CD4-positive, alpha-beta T cell treated with Interleukin-17A for 4 hours (primary cell): ENCODE measurements around the gene ZNF362.
A peak's percentile ranks its signal among the peaks of the same experiment; 100 is the strongest.
"Not testable (repeated sequence)": the region's sequence is repeated elsewhere in the genome, so short reads cannot be mapped to it uniquely, and the experiment has no call there.

ENCODE experiments used
- DNase-seq: peaks from one replicate; pipeline ENCODE4 v3.0.0-alpha.2; 2020; ENCODE audit warnings: mixed read lengths

The ZNF362 gene, protein sequence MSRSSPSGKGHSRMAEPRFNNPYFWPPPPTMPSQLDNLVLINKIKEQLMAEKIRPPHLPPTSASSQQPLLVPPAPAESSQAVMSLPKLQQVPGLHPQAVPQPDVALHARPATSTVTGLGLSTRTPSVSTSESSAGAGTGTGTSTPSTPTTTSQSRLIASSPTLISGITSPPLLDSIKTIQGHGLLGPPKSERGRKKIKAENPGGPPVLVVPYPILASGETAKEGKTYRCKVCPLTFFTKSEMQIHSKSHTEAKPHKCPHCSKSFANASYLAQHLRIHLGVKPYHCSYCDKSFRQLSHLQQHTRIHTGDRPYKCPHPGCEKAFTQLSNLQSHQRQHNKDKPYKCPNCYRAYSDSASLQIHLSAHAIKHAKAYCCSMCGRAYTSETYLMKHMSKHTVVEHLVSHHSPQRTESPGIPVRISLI

DNA sequence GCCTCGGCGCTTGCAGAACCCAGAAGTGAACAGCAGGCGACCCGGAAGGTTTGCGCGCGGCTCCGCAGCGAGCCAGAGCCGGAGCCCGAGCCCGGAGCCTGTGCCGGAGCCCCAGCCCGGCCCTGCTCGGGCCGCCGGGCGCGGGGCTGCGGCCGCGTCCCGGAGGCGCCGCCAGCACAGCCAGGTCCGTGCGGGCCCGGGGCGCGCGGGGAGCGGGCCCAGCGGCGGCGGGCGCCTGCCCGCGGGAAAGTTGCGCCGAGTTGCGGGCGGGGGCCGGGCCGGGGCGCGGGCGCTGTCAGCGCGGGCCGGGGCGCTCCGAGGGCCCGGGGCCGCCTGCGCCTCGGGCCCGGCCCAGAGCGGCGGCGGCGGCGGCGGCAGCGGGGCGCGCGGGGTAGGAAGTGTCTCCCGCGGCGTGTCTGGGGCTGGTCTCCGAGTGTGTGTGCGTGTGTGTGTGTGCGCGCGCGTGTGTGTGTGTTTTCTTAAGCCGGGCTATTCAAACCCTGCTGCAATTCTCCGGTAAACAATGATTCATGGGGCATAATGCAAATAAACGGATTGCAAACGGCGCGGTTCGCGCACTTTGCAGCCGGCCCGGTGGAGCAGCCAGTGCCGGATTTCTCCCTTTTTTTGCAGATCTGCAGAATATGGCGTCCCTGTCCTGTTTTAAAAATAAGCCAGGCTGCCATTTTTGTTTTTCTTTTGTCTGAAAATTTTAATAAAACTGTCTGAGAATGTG lies at the start of gene ZNF362:
TSS of gene ZNF362 (plus strand) at position 22 of the 736 bp plus-strand sequence. CDS start 14,083 bp downstream, outside the sequence.
- DNase-seq: peak; percentile 78

DNA sequence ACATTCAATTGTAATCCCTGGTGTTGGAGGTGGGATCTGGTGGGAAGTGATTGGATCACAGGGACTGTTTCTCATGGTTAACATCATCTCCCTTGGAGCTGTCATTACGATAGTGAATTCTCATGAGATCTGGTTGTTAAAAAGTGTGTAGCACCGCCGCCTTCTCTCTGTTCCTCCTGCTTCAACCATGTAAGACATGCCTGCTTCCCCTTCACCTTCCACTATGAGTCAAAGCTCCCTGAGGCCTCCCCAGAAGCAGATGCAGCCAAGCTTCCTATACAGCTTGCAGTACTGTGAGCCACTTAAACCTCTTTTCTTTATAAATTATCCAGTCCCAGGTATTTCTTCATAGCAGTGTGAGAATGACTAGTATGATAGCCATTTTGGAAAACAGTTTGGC lies 44.3 kb upstream of the ZNF362 start:
- DNase-seq: no peak

DNA sequence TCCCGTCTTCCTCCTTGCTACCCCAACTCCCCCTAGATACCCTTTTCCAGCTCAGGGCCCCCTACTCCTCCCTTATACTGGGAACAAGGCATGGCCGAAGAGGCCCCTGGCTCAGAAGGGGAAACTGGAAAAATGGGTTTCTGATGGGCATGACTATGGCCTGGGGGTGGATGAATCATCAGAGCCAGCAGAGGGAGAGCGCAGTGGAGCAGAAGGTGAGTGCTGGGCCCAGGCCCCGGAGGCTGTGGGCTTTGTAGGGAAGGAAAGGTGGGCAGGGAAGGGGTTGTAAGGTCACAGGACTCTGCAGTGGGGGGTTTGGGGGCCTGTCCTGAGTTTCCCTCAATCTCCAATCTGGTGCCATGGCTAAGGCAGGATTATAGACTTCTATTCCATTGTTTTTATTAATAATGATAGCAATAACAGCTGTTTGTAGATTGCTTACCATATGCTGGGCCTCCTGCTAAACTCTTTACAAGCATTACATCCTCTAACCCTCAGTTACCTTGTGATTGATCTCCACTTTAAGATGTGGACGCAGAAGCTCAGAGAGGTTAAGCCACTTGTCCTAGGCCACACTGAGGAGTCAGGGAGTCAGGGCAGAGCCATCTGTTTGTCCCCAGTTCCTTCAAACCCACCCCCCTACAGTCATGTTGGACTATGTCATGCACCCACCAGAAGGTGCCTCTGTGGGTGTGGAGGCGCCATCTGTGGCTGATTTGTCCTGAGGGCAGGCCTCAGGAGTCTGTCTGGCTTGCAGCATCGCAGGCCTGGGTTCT lies 36.2 kb upstream of the ZNF362 start:
- no peak for DNase-seq

DNA sequence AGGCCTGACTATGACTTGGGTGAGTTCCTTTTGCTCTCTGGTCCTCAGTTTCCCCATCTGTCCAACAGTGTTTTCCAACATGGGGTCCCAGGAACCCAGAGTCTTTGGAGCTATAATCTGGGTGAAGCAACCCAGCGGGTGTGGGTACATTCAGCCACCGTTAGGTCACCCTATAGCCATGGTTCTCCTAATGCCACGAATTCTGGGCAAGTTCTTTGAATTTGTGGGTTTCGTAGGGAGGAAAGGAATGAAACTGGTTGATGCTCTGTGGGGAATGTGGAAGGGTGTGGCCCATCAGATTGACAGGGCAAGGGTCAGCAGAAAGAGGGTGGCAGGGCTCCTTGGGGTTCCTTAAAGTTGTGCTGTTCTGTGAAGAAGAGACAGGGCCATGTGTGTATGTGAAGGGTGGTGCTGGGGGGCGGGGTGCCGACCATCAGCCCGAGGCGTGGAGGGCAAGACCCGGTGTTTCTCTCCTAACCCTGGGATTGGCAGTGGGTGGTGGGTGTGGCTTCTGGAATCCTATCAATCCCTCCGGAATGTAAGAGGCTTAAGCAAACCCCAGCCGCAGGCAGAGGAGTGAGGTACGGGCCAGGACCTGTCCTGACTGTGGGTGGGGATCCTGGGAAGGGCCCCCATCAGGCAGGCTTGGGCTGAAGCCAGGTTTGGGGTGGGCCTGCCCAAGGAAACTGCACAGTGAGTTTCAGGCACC lies 35.5 kb upstream of the ZNF362 start:
- DNase-seq: no peak

DNA sequence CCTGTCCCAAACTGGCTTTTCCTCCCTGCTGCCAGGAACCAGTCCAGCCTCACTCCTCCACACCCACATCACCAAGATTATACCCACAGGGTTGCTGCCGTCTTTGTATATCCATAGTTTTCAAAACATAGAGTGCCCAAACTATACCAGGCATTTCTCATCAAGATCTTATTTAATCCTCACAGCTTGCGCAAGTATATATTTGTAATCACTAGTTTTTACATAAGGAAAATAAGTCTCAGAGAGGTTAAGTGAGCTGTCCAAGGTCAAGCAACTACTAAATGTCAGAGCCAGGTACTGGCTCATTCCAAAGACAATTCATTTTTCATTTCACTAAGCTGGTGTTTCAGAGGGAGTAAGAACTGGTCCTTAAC lies 34.9 kb upstream of the ZNF362 start:
- DNase-seq: no peak

DNA sequence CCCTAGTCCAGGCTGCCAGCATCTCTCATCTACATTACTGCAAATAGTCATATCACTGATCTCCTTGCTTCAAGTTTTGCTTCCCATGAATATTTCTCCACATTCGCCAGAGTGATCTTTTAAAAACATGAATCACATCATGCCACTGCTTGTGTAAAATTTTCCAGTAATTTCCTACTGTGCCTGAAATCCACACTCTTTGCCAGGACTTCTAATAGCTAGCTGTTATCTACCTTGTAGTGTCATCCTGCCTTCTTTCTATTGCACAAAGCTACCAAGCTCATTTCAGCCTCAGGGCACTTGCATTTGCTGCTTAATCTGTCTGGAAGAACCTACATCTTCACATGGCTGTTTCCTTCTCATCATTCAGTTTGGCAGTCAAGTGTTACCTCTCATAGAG lies 33.9 kb upstream of the ZNF362 start:
- no peak for DNase-seq

DNA sequence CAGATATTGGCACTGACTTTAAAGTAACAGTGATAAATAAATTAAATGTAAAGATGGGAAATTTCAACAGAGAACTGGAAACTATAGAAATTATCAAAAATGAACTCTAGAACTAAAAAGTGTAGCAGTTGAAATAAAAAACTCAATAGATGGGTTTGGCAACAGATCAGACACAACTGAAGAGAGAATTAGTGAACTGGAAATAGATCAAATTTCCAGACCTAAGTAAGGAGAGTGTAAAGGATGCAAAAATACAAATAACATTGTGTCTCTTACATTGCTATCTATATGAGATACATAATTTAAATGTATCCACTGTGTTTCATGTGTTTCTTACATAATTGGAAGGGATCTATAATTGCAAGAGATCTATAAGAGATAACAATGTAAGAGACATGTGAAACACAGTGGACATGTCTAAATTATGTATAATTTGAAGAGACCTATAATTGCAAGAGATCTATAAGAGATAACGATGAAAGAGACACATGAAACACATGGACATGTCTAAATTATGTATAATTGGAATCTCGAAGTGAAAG lies 32.1 kb upstream of the ZNF362 start:
- DNase-seq: no peak

DNA sequence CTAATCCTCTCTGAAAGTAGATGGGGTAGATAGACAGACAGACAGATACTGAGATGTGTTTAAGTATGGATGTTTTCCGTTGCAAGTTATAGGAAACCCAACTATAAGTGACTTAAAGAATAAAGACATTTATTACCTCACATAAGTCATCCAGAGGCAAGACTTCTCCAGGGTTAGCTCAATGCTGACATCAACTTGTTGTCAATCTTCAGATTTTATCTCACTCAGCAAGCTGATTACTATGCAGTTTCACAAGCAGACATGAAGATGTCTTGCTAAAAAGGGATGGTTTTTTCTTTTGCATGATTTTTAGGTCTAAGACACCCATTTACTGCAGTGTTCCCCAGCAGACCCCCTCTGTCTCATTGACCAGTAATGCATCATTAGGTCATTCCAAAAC lies 30.7 kb upstream of the ZNF362 start:
- no peak for DNase-seq

DNA sequence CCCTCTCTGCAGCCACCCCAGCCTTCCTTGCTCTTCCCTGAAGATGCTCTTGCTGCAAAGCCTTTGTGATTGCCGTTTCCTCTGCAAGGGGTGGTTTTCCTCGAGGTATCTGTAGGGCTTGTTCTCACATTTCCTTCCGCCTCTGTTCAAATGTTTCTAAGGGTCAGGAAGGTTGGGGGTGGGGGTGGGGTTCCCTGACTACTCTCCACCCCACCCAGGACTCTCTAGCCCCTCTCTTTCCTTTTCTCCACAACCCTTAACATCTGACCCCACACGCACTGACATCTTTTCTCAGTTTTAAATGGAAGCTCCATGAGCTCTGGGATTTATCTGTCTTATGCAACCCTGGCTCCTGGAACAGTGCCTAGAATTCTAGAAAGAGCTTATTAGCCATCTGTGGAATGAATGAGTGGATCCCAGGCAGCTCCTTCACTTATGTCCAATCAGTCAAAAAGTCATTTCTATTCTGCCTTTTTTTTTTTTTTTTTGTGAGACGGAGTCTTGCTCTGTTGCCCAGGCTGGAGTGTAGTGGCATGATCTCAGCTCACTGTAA lies 27.3 kb upstream of the ZNF362 start:
- DNase-seq: no peak

DNA sequence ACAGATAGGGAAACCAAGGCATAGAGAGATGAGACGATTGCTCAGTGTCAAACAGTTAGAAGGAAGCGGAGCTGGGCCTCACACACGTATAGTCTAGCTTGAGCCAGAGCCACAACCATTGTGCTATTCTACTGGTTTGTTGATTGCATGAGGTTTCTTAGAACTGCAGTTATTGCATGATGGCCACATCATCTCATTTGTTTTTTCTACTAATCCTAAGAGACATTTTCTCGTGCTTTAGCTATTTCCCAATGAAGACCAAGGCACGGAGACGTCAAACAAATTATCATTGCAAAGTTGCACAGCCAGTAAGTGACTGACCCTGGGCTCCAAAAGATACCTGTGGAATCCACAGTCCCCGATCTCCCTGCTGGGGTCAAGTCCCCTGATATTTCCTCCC lies 25.1 kb upstream of the ZNF362 start:
- no peak for DNase-seq

DNA sequence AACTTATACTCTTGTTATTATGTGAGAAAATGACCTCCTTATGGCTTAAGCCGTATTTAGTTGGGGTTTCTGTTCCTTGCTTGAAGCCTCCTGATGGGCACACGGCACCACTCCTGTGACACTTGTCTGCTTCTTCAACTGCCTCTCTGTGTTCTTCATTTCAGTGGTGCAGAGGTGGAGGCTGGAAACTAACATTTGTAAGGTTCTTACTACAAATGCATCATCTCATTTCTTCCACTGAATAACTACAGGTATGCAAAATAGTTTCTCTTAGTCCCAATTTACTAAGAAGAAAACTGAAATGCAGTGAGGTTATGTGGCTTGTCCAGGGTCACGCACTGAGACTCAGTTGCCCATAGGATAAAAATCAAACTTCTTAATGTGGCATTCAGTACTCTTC lies 23.6 kb upstream of the ZNF362 start:
- DNase-seq: no peak

DNA sequence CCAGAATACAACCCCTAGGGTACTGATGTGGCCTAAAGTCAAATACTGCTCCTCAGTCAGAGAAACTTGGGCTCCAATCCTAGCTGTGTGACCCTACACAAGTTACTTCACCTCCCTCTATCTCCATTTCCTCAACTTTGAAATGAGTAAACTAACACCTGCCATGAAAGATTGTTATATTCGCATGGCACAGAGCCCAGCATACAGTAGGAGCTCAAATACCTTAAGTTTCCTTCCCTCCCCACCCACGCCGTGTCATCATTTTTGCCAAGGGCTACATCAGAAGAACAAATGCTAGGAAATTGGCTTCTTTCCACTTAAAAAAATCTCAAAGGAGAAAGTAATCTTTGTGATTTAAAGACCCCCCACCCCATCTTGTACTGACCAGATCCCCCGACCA lies 22.2 kb upstream of the ZNF362 start:
- DNase-seq: no peak

DNA sequence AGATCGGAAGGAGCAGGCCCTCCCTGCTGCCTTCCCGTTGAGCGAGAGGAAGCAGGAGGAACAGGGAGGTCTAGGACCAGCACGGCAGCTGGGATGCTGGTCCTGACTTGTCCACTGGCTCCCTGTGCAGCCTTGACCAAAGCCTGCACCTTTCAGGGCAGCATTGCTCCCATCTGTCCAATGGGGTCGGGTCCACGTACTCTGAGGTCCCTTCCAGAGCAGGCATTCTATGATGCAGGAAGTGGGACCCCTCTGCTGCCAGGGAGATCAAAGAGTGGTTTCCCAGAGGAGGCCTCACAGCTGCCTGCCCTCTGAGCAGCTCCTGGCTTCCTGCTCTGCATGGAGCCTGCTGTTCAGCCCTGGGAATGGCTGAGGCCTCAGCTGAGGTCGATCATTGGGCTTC lies 21.7 kb upstream of the ZNF362 start:
- DNase-seq: no peak

DNA sequence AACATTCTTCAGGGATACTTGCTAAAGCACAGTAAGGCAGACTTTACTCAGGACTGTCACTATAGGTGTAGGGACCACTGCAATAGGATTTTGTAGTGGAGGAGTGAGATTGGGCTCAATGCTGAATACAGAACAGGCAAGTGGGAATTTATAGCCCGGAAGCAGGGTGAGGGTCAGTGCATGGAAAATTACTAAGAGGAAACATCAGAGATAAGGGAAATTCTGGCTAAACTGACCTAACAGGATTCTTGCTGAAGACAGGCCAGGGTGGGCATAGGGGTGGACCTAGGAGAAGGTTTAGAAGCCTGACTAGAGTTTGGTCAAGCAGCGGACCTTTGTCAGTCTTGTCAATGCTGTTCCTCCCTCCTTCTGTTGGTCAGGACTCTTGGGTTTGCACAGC lies 20.8 kb upstream of the ZNF362 start:
- DNase-seq: no peak

DNA sequence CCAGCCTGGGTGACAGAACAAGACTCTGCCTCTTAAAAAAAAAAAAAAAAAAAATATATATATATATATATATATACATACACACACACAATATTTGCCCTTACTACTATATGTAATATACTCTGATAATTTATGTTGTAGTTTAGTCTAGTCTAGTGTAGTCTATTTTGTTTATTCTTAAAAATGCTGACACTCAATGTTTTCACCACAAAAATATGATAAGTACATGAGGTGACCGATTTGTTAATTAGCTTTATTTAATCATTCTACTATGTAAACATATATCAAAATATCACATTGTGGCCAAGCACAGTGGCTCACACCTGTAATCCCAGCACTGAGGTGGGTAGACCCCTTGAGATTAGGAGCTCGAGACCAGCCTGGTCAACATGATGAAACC lies 19.8 kb upstream of the ZNF362 start:
- DNase-seq: no peak

DNA sequence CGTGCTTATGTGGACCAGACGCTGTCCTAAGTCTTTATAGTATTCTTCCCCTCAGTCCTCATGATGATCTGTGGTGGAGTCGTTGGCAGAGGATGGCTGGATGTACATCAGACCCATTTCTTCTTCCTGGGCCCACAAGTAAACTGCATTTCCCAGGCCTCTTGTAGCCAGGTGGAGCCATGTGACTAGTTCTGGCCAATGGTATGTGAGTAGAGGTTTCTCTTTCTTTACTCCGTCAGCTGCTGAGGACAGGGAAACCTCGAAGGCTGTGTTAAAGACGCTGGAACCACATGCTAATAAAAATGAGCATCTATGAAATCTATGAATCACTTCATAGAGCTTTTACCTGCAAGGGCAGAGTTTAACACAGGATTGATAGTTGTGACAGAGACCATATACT lies 18.7 kb upstream of the ZNF362 start:
- peak; percentile 28 for DNase-seq

DNA sequence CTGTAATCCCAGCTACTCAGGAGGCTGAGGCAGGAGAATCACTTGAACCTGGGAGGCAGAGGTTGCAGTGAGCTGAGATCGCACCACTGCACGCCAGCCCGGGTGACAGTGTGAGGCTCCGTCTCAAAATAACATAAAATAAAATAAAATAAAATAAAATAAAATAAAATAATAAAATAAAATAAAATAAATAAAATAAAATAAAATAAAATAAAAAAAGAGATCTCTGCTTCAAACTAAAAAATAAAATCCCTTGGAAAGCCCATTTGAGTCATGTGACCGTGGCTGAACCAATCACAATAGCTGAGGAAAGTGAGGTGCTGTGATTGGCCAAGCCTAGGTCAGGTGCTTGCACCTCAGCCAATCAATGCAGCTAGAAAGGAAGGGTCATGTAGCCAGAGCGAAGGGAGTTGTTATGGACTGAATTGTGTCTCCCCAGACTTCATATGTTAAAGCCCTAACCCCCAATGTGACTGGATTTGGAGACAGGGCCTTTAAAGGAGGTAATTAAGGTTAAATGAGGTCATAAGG lies 18.0 kb upstream of the ZNF362 start:
- DNase-seq: not testable (repeated sequence)

DNA sequence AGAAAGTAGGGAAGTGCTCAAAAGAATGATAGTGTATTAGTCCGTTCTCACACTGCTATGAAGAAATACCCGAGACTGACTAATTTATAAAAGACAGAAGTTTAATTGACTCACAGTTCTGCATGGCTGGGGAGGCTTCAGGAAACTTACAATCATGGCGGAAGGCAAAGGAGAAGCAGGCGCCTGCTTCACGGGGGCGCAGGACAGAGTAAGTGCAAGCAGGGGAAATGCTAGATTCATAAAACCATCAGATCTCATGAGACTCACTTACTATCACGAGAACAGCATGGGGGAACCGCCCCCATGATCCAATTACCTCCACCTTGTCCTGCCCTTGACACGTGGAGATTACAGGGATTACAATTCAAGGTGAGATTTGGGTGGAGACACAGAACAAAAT lies 16.9 kb upstream of the ZNF362 start:
- DNase-seq: not testable (repeated sequence)

DNA sequence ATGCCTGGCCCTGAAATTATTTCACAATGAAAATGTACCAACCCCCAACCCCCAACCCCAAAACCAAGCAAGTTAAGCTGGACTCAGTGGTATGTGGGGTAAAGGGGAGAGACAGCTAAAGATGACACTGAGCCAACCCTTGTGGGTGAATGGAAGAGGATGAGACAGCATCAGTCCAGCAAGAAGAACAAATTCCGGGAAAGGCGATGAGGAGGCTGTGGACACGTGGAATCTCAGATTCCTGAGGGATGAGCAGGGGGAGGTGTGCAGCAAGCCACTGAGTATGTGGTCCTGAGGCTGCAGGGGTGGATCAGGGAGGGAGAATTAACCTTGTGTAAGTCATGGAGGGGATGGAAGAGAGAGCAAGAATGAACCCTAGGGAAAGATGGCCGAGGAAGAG lies 14.4 kb upstream of the ZNF362 start:
- no peak for DNase-seq

DNA sequence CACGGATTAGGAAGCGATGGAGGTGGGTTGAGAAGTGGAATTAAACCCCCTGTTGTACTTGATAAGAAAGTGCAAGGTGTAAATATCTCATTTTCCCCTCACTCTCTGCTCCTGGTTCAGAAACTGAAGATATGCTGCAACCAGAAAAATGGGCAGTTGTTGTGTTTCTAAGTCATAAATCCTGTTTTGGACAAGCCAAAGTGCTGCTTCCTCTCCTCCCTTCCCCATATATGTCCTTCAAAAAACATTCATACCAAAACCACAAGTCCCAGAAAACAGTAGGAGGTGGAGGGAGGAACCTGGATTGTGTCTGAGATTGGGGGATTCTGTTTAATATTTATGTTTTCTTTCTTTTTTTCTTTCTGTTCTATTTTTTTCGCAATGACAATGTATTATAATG lies 13.6 kb upstream of the ZNF362 start:
- no peak for DNase-seq

DNA sequence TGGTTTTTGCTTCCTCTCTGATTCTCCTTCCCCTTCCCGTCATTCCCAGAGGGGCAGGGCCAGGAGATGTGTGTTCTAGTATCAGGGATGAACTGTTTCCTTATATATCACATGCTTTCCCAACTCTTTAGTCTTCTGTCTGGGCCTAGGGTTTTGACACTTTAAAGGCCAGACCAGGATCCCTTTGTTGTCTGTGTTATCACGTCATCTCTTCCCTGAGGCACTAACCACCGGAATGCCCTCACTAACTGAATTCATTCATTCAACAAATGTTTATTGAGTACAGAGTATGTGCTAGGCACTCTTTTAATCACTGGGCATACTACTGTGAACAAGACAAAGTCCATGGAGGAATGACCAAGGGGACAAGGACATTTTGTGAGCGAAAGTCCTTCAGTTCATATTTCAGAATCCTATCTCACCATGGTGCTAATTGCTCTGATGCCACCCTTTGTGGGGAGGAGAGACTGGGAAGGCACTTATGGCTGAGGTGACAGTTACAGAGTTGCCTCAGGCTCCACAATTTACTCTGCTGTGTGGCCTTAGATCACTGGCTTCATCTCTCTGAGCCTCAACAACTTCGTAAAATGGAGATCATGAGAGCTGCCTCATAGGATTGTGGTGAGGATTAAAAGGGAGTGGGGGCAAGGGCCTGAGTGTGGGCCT lies 12.0 kb upstream of the ZNF362 start:
- no peak for DNase-seq

DNA sequence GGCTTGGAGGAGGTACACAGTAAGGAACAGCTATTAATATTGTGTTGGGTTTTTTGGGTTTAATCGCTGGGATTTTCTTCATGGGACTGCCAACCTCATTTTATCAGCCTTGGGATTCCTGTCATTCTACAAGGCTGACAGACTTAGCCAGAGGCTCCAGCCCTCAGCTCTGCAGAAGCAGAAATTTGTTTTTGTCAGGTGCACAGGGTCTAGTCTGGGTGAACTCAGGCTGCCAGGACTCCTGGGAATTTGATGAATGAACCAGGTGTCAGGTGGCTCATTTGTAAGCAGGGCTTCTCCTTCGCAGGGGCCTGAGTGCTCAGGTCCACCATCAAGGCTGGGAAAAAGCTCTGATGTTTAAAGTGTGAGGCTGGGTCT lies 11.5 kb upstream of the ZNF362 start:
- no peak for DNase-seq
